Measurements from ENCODE around the gene DPYD. TPM values are rescaled to one million over a fixed set of nuclear protein-coding genes. Genes with fewer than 3 reads are reported as not detected.

The DPYD gene
- total RNA-seq, 1 experiment from 2014 or later = 0.46 TPM

DNA sequence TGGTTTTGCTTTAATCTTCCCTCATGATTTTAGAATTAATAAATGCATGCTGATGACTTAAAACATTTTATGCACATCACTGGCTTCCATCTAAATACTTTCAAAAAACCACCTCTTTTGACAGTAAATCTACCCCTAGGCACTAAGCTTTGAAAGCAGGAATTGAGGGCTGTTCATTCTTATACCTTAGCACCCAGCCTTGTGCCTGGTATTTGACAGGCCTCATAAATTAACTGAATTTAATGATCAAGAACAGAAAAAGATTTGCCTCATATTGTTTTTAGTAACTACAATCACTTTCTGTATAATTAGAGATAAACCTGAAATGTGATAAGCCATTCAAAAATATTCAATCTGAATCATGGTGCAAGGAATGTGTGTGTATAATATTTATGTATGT is 108.8 kb downstream of the DPYD start (continued):
- no peak for TF ChIP-seq FOXJ3 (CRISPR knock-in tag; IDR thresholded peaks at IDR 0.05; ENCODE audit: borderline replicate concordance)

DNA sequence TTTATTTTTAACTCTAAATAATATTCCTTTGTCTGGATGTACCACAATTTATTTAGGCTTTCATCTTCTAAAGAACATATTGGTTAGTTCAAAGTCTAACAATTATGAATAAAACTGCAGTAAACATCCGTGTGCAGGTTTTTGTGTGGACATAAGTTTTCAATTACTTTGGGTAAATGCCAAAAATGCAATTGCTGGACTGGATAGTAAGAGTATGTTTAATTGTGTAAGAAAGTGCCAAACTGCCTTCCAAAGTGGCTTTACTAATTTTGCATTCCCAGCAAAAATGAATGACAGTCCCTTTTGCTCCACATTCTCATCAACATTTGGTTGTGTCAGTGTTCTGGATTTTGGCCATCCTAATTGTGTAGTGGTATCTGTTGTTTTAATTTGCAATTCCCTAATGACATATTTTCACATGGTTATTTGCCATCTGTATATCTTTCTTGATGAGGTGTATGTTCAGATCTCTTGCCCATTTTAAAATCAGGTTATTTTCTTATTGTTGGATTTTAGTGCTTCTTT is 113.8 kb downstream of the DPYD start:
- ChIA-PET CTCF (no interaction called here), POLR2A (no interaction called here)
- ATAC-seq = no peak
- no peak overlapping the region for H3K4me3 Mint-ChIP-seq
- no peaks in the 10 kb centered on the region for H3K27me3 Mint-ChIP-seq (ENCODE audit: low read depth)
- no peak for DNase-seq (ENCODE audit: low spot score)
- no peaks in the 10 kb centered on the region for H3K36me3 Mint-ChIP-seq
- H3K27ac Mint-ChIP-seq = no peak overlapping the region
- TF ChIP-seq TEAD4 (CRISPR knock-in tag; IDR thresholded peaks at IDR 0.05) (no peak), NR3C1 (CRISPR knock-in tag; conservative IDR thresholded peaks at IDR 0.05; ENCODE audit: low read depth) (no peak), ZNF263 (CRISPR knock-in tag; IDR thresholded peaks at IDR 0.05; ENCODE audit: low read depth) (no peak), NFYB (CRISPR knock-in tag; conservative IDR thresholded peaks at IDR 0.05; ENCODE audit: low read depth) (no peak), ZNF416 (CRISPR knock-in tag; IDR thresholded peaks at IDR 0.05) (no peak), ESRRA (CRISPR knock-in tag; IDR thresholded peaks at IDR 0.05; ENCODE audit: borderline replicate concordance) (no peak), HMGA2 (CRISPR knock-in tag; IDR thresholded peaks at IDR 0.05) (no peak), SP1 (CRISPR knock-in tag; conservative IDR thresholded peaks at IDR 0.05) (no peak), FOXK1 (CRISPR knock-in tag; IDR thresholded peaks at IDR 0.05) (no peak), FOXP1 (CRISPR knock-in tag; IDR thresholded peaks at IDR 0.05; ENCODE audit: borderline replicate concordance) (no peak)
- TF ChIP-seq, protein P1, sequence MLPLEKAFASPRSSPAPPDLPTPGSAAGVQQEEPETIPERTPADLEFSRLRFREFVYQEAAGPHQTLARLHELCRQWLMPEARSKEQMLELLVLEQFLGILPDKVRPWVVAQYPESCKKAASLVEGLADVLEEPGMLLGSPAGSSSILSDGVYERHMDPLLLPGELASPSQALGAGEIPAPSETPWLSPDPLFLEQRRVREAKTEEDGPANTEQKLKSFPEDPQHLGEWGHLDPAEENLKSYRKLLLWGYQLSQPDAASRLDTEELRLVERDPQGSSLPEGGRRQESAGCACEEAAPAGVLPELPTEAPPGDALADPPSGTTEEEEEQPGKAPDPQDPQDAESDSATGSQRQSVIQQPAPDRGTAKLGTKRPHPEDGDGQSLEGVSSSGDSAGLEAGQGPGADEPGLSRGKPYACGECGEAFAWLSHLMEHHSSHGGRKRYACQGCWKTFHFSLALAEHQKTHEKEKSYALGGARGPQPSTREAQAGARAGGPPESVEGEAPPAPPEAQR (CRISPR knock-in tag; IDR thresholded peaks at IDR 0.05) = no peak
- TF ChIP-seq, protein P2, sequence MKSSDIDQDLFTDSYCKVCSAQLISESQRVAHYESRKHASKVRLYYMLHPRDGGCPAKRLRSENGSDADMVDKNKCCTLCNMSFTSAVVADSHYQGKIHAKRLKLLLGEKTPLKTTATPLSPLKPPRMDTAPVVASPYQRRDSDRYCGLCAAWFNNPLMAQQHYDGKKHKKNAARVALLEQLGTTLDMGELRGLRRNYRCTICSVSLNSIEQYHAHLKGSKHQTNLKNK (CRISPR knock-in tag; IDR thresholded peaks at IDR 0.05) = no peak
- TF ChIP-seq, protein P3, sequence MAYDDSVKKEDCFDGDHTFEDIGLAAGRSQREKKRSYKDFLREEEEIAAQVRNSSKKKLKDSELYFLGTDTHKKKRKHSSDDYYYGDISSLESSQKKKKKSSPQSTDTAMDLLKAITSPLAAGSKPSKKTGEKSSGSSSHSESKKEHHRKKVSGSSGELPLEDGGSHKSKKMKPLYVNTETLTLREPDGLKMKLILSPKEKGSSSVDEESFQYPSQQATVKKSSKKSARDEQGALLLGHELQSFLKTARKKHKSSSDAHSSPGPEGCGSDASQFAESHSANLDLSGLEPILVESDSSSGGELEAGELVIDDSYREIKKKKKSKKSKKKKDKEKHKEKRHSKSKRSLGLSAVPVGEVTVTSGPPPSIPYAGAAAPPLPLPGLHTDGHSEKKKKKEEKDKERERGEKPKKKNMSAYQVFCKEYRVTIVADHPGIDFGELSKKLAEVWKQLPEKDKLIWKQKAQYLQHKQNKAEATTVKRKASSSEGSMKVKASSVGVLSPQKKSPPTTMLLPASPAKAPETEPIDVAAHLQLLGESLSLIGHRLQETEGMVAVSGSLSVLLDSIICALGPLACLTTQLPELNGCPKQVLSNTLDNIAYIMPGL (CRISPR knock-in tag; IDR thresholded peaks at IDR 0.05) = no peak
- TF ChIP-seq, protein P4, sequence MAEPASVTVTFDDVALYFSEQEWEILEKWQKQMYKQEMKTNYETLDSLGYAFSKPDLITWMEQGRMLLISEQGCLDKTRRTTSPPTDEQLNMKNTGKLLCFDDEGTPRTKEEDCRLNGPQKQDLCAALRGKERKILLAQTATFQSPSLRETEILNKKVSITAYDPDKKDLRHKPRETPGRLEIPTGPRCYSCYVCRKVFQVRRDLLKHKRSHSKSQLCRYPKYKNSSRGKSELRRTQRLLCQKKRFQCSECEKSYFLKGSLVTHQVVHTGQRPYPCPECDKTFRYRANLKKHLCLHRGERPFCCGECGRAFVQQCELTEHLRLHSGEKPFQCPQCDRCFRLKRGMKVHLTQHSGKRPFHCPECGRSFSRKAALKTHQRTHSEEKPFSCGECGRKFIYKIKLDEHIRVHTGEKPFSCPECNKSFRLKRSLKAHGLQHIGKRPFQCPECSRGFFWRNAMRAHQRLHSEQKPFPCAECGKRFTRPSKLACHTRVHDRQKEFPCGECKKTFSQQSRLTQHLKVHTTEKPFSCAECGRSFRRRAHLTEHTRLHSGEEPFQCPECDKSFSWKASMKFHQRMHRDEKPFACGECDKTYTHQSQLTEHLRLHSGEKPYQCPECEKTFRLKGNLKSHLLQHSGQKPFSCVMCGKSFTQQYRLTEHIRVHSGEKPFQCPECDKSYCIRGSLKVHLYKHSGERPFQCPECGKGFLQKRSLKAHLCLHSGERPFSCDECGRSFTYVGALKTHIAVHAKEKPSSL (CRISPR knock-in tag; conservative IDR thresholded peaks at IDR 0.05) = no peak
- TF ChIP-seq, protein P5, sequence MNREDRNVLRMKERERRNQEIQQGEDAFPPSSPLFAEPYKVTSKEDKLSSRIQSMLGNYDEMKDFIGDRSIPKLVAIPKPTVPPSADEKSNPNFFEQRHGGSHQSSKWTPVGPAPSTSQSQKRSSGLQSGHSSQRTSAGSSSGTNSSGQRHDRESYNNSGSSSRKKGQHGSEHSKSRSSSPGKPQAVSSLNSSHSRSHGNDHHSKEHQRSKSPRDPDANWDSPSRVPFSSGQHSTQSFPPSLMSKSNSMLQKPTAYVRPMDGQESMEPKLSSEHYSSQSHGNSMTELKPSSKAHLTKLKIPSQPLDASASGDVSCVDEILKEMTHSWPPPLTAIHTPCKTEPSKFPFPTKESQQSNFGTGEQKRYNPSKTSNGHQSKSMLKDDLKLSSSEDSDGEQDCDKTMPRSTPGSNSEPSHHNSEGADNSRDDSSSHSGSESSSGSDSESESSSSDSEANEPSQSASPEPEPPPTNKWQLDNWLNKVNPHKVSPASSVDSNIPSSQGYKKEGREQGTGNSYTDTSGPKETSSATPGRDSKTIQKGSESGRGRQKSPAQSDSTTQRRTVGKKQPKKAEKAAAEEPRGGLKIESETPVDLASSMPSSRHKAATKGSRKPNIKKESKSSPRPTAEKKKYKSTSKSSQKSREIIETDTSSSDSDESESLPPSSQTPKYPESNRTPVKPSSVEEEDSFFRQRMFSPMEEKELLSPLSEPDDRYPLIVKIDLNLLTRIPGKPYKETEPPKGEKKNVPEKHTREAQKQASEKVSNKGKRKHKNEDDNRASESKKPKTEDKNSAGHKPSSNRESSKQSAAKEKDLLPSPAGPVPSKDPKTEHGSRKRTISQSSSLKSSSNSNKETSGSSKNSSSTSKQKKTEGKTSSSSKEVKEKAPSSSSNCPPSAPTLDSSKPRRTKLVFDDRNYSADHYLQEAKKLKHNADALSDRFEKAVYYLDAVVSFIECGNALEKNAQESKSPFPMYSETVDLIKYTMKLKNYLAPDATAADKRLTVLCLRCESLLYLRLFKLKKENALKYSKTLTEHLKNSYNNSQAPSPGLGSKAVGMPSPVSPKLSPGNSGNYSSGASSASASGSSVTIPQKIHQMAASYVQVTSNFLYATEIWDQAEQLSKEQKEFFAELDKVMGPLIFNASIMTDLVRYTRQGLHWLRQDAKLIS (CRISPR knock-in tag; IDR thresholded peaks at IDR 0.05; ENCODE audit: borderline replicate concordance) = no peak
- TF ChIP-seq, protein P6, sequence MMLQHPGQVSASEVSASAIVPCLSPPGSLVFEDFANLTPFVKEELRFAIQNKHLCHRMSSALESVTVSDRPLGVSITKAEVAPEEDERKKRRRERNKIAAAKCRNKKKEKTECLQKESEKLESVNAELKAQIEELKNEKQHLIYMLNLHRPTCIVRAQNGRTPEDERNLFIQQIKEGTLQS (CRISPR knock-in tag; conservative IDR thresholded peaks at IDR 0.05) = no peak
- TF ChIP-seq, protein P7, sequence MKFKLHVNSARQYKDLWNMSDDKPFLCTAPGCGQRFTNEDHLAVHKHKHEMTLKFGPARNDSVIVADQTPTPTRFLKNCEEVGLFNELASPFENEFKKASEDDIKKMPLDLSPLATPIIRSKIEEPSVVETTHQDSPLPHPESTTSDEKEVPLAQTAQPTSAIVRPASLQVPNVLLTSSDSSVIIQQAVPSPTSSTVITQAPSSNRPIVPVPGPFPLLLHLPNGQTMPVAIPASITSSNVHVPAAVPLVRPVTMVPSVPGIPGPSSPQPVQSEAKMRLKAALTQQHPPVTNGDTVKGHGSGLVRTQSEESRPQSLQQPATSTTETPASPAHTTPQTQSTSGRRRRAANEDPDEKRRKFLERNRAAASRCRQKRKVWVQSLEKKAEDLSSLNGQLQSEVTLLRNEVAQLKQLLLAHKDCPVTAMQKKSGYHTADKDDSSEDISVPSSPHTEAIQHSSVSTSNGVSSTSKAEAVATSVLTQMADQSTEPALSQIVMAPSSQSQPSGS (CRISPR knock-in tag; IDR thresholded peaks at IDR 0.05; ENCODE audit: borderline replicate concordance, low read depth) = no peak
- TF ChIP-seq, protein P8, sequence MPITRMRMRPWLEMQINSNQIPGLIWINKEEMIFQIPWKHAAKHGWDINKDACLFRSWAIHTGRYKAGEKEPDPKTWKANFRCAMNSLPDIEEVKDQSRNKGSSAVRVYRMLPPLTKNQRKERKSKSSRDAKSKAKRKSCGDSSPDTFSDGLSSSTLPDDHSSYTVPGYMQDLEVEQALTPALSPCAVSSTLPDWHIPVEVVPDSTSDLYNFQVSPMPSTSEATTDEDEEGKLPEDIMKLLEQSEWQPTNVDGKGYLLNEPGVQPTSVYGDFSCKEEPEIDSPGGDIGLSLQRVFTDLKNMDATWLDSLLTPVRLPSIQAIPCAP (CRISPR knock-in tag; IDR thresholded peaks at IDR 0.05) = no peak
- H3K4me1 Mint-ChIP-seq = no peaks in the 10 kb centered on the region
- H3K9me3 Mint-ChIP-seq = peaks cover 9% of the 10 kb centered on the region

Data from WTC11 (cell line).